ENCODE measurements around the gene CPED1. TPM values are rescaled to one million over a fixed set of nuclear protein-coding genes. Genes with fewer than 3 reads are reported as not detected.
A peak's percentile ranks its signal among the peaks of the same experiment; 100 is the strongest.

Gene CPED1
- total RNA-seq, 4 donors from 2014 or later, result 7.4 to 19.6 (median 11.4) TPM

GRCh38 chr7:121126801-121127534, 138.5 kb downstream of the CPED1 start:
- Histone ChIP-seq H3K4me3 (replicated peaks in 1 of 3) (no peak overlapping the region), H3K27me3 (no peaks in the 10 kb centered on the region), H3K9me3 (no peaks in the 10 kb centered on the region), H3K27ac (no peak overlapping the region), H3K4me1 (no peaks in the 10 kb centered on the region), H3K36me3 (no peaks in the 10 kb centered on the region)
- intact Hi-C loops (cut with DNase I), result no loop called here
- 65 to 71% methylated on average over 3 of the region's 3 CpGs for WGBS, 2 donors
- no peak for DNase-seq
- TF ChIP-seq CTCF (IDR thresholded peaks at IDR 0.05), result peak in 1 of 6 experiments; percentile 29
- no peak for TF ChIP-seq POLR2A (IDR thresholded peaks at IDR 0.05)

- H3K4me3 ChIP-seq (replicated peaks in 1 of 3), result no peak overlapping the region
- H3K27ac ChIP-seq, result no peak overlapping the region
- H3K27me3 ChIP-seq, result no peaks in the 10 kb centered on the region
- no peaks in the 10 kb centered on the region for H3K36me3 ChIP-seq
- no peak for DNase-seq
- H3K4me1 ChIP-seq, result no peaks in the 10 kb centered on the region
- intact Hi-C loops (cut with DNase I), result no loop called here
- WGBS, 2 donors, result 0% methylated on average over 1 of the region's 1 CpG
- TF ChIP-seq POLR2A (IDR thresholded peaks at IDR 0.05) (no peak), CTCF (IDR thresholded peaks at IDR 0.05) (no peak)
- H3K9me3 ChIP-seq, result no peaks in the 10 kb centered on the region
Observed at GRCh38 chr7:121132940-121133339, 144.4 kb downstream of the CPED1 start.

- TF ChIP-seq POLR2A (IDR thresholded peaks at IDR 0.05) (no peak), CTCF (IDR thresholded peaks at IDR 0.05) (no peak)
- Histone ChIP-seq H3K9me3 (no peaks in the 10 kb centered on the region), H3K27ac (no peak overlapping the region), H3K27me3 (no peaks in the 10 kb centered on the region), H3K36me3 (no peaks in the 10 kb centered on the region), H3K4me3 (replicated peaks in 1 of 3) (no peak overlapping the region), H3K4me1 (no peaks in the 10 kb centered on the region)
- DNase-seq, result no peak
- intact Hi-C loops (cut with DNase I), result no loop called here
- 90 to 91% methylated on average over 3 of the region's 3 CpGs for WGBS, 2 donors
Observed at GRCh38 chr7:121133444-121133843, 144.9 kb downstream of the CPED1 start.

- TF ChIP-seq POLR2A (IDR thresholded peaks at IDR 0.05) (no peak), CTCF (IDR thresholded peaks at IDR 0.05) (no peak)
- DNase-seq, result no peak
- Histone ChIP-seq H3K4me3 (replicated peaks in 1 of 3) (no peak overlapping the region), H3K36me3 (no peaks in the 10 kb centered on the region), H3K9me3 (no peaks in the 10 kb centered on the region), H3K27ac (no peak overlapping the region), H3K4me1 (no peaks in the 10 kb centered on the region), H3K27me3 (no peaks in the 10 kb centered on the region)
- intact Hi-C loops (cut with DNase I), result no loop called here
- 97 to 98% methylated on average over 2 of the region's 2 CpGs for WGBS, 2 donors
Observed at GRCh38 chr7:121137580-121137979, 149.1 kb downstream of the CPED1 start.

GRCh38 chr7:121138262-121138933, 149.9 kb downstream of the CPED1 start:
- Histone ChIP-seq H3K27me3 (no peaks in the 10 kb centered on the region), H3K27ac (no peak overlapping the region), H3K4me3 (replicated peaks in 1 of 3) (no peak overlapping the region), H3K36me3 (no peaks in the 10 kb centered on the region), H3K4me1 (no peaks in the 10 kb centered on the region), H3K9me3 (no peaks in the 10 kb centered on the region)
- no peak for DNase-seq
- intact Hi-C loops (cut with DNase I), result no loop called here
- WGBS, 2 donors, result 77 to 79% methylated on average over 8 of the region's 8 CpGs
- TF ChIP-seq POLR2A (IDR thresholded peaks at IDR 0.05) (no peak), CTCF (IDR thresholded peaks at IDR 0.05) (no peak)
